A549 treated with CORT108297 at 1 μM for 4 hours (cell line): Measurements from ENCODE around the gene TRUB1. TPM values are rescaled to one million over a fixed set of nuclear protein-coding genes. Genes with fewer than 3 reads are reported as not detected.

Experiments used
- total RNA-seq: library from RNA; stranded (reverse); fragments of 200-300 nt; extraction: Qiagen RNA extraction; gene quantifications from 5 replicates; pipeline ENCODE4 v1.2.3, GENCODE V29; 2022

The TRUB1 gene
- 12.9 to 16.1 TPM (median 15.7 TPM) in 5 replicates for total RNA-seq

DNA sequence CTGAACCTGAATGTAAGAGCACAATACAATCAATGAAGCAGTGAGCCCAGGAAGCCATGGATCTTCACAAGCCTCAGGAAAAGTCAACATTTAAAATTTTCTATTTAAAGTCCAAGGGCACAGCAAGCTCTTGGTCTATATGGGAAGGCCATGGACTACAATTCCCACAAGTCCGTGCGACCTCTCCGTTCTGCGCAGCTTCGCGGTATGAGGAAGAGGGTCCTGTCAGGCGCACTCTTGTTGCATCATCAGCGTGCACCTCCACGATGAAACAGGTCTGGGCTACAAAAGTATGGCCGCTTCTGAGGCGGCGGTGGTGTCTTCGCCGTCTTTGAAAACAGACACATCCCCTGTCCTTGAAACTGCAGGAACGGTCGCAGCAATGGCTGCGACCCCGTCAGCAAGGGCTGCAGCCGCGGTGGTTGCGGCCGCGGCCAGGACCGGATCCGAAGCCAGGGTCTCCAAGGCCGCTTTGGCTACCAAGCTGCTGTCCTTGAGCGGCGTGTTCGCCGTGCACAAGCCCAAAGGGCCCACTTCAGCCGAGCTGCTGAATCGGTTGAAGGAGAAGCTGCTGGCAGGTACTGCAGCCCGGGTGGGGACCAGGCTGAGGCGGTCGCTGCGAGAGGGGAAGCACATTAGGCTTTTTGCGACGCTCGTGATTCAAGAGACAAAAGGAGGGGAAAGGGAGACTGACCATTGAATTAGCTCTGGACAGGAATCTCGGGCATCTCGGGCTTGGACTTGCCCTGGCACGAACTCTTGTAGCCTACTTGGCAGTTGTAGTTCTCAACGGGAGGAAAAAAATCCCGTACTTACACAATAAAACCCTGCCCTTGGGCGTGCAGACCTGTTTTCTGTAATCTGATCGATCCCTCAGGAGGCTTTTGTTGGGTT, at the start of gene TRUB1:
Gene TRUB1 (plus strand): TSS at position 234 of the 894 bp plus-strand sequence. CDS start 59 bp downstream, at position 293.

Other genes starting within 250 kb of the TRUB1 start
- 7.9 to 10.1 TPM (median 8.2 TPM) in 5 replicates for gene FHIP2A, start 116.4 kb upstream of the TRUB1 start, total RNA-seq
- 0.14 to 0.30 TPM (median 0.22 TPM) in 5 replicates for gene ATRNL1, start 155.2 kb downstream of the TRUB1 start, total RNA-seq